HepG2 (cell line): ENCODE data around the gene INTS3. TPM values are rescaled to one million over a fixed set of nuclear protein-coding genes. Genes with fewer than 3 reads are reported as not detected.

Experiments
- DNMT1 ChIP-seq: sonication (generic); formaldehyde crosslinking; IDR thresholded peaks from 2 replicates; pipeline ENCODE4 v1.5.1; 2020; ENCODE audit warnings: mild to moderate bottlenecking, missing genetic modification reagents
- DPF2 ChIP-seq: sonication (generic); formaldehyde crosslinking; IDR thresholded peaks from 2 replicates; pipeline ENCODE4 v1.4.0; 2020; ENCODE audit warnings: mild to moderate bottlenecking, low read depth, missing genetic modification reagents, borderline replicate concordance
- HOXD1 ChIP-seq: sonication (generic); formaldehyde crosslinking; IDR thresholded peaks from 2 replicates; pipeline ENCODE4 v1.5.0; 2020; ENCODE audit warnings: missing genetic modification reagents
- IKZF4 ChIP-seq: sonication (generic); formaldehyde crosslinking; IDR thresholded peaks from 2 replicates; pipeline ENCODE4 v1.5.1; 2020; ENCODE audit warnings: borderline replicate concordance, mild to moderate bottlenecking, low read depth, missing genetic modification reagents; ENCODE audit errors: not compliant biosample characterization
- MTA1 ChIP-seq: sonication (generic); formaldehyde crosslinking; IDR thresholded peaks from 2 replicates; pipeline ENCODE4 v1.4.0; 2020; ENCODE audit warnings: missing genetic modification reagents, mild to moderate bottlenecking, borderline replicate concordance
- MYC ChIP-seq: sonication (generic); formaldehyde crosslinking; IDR thresholded peaks from 2 replicates; pipeline ENCODE4 v1.9.0; 2021; ENCODE audit warnings: missing genetic modification reagents, borderline replicate concordance
- NFE2L1 ChIP-seq: sonication (generic); formaldehyde crosslinking; IDR thresholded peaks from 2 replicates; pipeline ENCODE4 v1.4.0; 2020; ENCODE audit warnings: missing genetic modification reagents, mild to moderate bottlenecking, borderline replicate concordance
- NFYC ChIP-seq: IDR thresholded peaks from 2 replicates; pipeline ENCODE4 v1.6.1; 2016; ENCODE audit warnings: missing genetic modification reagents, missing compliant biosample characterization
- PHF5A ChIP-seq: IDR thresholded peaks from one replicate; pipeline ENCODE4 v1.6.1; 2018; ENCODE audit warnings: low read depth, missing genetic modification reagents; ENCODE audit not compliant: unreplicated experiment
- POLR2A ChIP-seq, 2 experiments: IDR thresholded peaks; 2 replicates each; pipeline ENCODE4 v1.6.1; 2011; ENCODE audit warnings: low read depth in 2 of 2, low read length in 2 of 2, mild to moderate bottlenecking in 1 of 2, moderate library complexity in 1 of 2; ENCODE audit not compliant: insufficient read depth in 1 of 2
- TAF1 ChIP-seq: sonication (generic); formaldehyde crosslinking; IDR thresholded peaks from 2 replicates; pipeline ENCODE4 v1.4.0; 2020; ENCODE audit warnings: missing genetic modification reagents
- TCF7 ChIP-seq: sonication (generic); IDR thresholded peaks from 2 replicates; pipeline ENCODE4 v1.6.1; 2016; ENCODE audit warnings: antibody characterized with exemption, low read depth
- ZBTB1 ChIP-seq: sonication (generic); formaldehyde crosslinking; IDR thresholded peaks from 2 replicates; pipeline ENCODE4 v1.4.0; 2020; ENCODE audit warnings: missing genetic modification reagents, borderline replicate concordance
- ZC3H13 ChIP-seq: sonication (generic); formaldehyde crosslinking; IDR thresholded peaks from 2 replicates; pipeline ENCODE4 v1.8.1; 2023; ENCODE audit warnings: mild to moderate bottlenecking, missing genetic modification reagents, moderate library complexity
- ZNF382 ChIP-seq: sonication (generic); formaldehyde crosslinking; IDR thresholded peaks from 2 replicates; pipeline ENCODE4 v1.5.0; 2020; ENCODE audit warnings: missing genetic modification reagents, mild to moderate bottlenecking, borderline replicate concordance
- ZNF841 ChIP-seq: sonication (generic); formaldehyde crosslinking; IDR thresholded peaks from 2 replicates; pipeline ENCODE4 v1.8.1; 2023; ENCODE audit warnings: missing genetic modification reagents, borderline replicate concordance
- polyA plus RNA-seq, 8 experiments: library from polyadenylated mRNA; depleted of rRNA in 3 of 8; stranded (reverse) in 7 of 8; unstranded in 1 of 8; fragments of >200 nt; fragmentation: Illumina TruSeq in 4 of 8; extraction: Trizol in 4 of 8; gene quantifications; 2 replicates each; pipeline versions ENCODE4 v1.2.1 to v1.2.3, GENCODE V29; 2011 to 2016; ENCODE audit warnings: low read depth in 4 of 8, missing spikeins in 1 of 8, mixed read lengths in 1 of 8; ENCODE audit not compliant: insufficient read depth in 1 of 8
- total RNA-seq, 5 experiments: library from RNA; depleted of rRNA; stranded (reverse); fragments of >200 nt; fragmentation: Illumina TruSeq; extraction: Trizol; gene quantifications; 2 replicates each; pipeline ENCODE4 v1.2.3, GENCODE V29; 2016; ENCODE audit warnings: low read depth in 1 of 5
- TF ChIP-seq, protein P1 (sequence below): sonication (generic); formaldehyde crosslinking; IDR thresholded peaks from 2 replicates; pipeline ENCODE4 v1.5.1; 2020; ENCODE audit warnings: missing genetic modification reagents, mild to moderate bottlenecking, borderline replicate concordance
- TF ChIP-seq, protein P2 (sequence below): sonication (generic); formaldehyde crosslinking; IDR thresholded peaks from 2 replicates; pipeline ENCODE4 v1.4.0; 2020; ENCODE audit warnings: missing genetic modification reagents
- TF ChIP-seq, protein P3 (sequence below): sonication (generic); formaldehyde crosslinking; IDR thresholded peaks from 2 replicates; pipeline ENCODE4 v1.4.0; 2020; ENCODE audit warnings: mild to moderate bottlenecking, missing genetic modification reagents, borderline replicate concordance
- TF ChIP-seq, protein P4 (sequence below): sonication (generic); formaldehyde crosslinking; conservative IDR thresholded peaks from 2 replicates; pipeline ENCODE4 v1.8.0; 2022; ENCODE audit warnings: low read depth, missing genetic modification reagents

The INTS3 gene
- total and polyA plus RNA-seq, 2 of the 13 experiments (the other 11 are each of a cell fraction or from before 2014, with no cell fraction given) = 17.2 to 27.2 TPM

DNA sequence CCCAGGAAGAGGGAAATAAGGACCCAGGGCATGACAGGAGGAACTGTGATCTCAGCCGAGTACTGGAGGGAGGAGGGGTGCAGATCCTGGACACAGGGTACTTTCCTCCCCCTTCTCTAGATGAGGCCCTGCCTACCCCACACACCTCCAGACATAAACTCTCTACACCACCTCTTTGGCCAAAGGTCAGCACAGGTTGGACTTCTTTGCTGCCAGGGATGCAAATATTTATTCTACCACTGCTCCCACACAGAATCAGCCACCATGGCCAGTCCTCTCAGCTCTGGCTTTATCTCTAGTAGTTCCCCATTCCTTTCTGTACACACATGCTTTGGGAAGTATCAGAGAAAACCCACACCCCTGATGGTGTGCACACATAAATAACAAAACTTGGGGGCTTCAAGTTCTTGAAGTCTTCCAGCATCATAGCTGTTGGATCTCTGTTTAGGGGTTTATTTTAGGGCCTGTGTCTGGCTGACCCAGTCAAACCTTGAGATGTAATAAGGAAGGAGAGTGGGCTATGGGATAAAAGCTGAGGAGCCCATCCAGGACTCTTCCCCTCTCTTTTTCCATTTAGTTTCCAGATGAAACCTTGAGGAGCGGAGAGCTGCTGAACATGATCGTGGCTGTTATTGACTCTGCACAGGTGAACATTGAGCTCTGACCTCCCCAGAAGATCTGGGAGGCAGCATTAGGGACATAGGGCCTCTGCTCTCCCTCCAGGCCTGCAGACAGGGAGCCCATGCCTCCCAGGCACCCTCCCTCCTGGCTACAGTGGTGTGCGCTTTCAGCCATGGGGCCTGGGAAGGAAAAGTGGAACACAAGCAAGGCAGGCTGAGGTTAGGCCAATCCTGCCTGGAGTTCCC lies 40.7 kb downstream of the INTS3 start (continued):
- TF ChIP-seq, protein P1, sequence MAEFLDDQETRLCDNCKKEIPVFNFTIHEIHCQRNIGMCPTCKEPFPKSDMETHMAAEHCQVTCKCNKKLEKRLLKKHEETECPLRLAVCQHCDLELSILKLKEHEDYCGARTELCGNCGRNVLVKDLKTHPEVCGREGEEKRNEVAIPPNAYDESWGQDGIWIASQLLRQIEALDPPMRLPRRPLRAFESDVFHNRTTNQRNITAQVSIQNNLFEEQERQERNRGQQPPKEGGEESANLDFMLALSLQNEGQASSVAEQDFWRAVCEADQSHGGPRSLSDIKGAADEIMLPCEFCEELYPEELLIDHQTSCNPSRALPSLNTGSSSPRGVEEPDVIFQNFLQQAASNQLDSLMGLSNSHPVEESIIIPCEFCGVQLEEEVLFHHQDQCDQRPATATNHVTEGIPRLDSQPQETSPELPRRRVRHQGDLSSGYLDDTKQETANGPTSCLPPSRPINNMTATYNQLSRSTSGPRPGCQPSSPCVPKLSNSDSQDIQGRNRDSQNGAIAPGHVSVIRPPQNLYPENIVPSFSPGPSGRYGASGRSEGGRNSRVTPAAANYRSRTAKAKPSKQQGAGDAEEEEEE (CRISPR knock-in tag) = no peak
- TF ChIP-seq ZC3H13 (CRISPR knock-in tag) = no peak
- TF ChIP-seq NFE2L1 (CRISPR knock-in tag) = no peak
- no peak for TF ChIP-seq IKZF4 (CRISPR knock-in tag)
- peak; percentile 75; the same call in 1 of the 2 replicates for TF ChIP-seq DPF2
- TF ChIP-seq, protein P2, sequence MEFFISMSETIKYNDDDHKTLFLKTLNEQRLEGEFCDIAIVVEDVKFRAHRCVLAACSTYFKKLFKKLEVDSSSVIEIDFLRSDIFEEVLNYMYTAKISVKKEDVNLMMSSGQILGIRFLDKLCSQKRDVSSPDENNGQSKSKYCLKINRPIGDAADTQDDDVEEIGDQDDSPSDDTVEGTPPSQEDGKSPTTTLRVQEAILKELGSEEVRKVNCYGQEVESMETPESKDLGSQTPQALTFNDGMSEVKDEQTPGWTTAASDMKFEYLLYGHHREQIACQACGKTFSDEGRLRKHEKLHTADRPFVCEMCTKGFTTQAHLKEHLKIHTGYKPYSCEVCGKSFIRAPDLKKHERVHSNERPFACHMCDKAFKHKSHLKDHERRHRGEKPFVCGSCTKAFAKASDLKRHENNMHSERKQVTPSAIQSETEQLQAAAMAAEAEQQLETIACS (CRISPR knock-in tag) = no peak
- TF ChIP-seq PHF5A (CRISPR knock-in tag) = no peak
- TF ChIP-seq HOXD1 (CRISPR knock-in tag) = no peak
- no peak for TF ChIP-seq ZBTB1
- peak; percentile 51; the same call in 1 of the 2 replicates for TF ChIP-seq MYC (CRISPR knock-in tag)
- no peak; the same call in 1 of the 2 replicates for TF ChIP-seq MTA1 (CRISPR knock-in tag)
- TF ChIP-seq, protein P3, sequence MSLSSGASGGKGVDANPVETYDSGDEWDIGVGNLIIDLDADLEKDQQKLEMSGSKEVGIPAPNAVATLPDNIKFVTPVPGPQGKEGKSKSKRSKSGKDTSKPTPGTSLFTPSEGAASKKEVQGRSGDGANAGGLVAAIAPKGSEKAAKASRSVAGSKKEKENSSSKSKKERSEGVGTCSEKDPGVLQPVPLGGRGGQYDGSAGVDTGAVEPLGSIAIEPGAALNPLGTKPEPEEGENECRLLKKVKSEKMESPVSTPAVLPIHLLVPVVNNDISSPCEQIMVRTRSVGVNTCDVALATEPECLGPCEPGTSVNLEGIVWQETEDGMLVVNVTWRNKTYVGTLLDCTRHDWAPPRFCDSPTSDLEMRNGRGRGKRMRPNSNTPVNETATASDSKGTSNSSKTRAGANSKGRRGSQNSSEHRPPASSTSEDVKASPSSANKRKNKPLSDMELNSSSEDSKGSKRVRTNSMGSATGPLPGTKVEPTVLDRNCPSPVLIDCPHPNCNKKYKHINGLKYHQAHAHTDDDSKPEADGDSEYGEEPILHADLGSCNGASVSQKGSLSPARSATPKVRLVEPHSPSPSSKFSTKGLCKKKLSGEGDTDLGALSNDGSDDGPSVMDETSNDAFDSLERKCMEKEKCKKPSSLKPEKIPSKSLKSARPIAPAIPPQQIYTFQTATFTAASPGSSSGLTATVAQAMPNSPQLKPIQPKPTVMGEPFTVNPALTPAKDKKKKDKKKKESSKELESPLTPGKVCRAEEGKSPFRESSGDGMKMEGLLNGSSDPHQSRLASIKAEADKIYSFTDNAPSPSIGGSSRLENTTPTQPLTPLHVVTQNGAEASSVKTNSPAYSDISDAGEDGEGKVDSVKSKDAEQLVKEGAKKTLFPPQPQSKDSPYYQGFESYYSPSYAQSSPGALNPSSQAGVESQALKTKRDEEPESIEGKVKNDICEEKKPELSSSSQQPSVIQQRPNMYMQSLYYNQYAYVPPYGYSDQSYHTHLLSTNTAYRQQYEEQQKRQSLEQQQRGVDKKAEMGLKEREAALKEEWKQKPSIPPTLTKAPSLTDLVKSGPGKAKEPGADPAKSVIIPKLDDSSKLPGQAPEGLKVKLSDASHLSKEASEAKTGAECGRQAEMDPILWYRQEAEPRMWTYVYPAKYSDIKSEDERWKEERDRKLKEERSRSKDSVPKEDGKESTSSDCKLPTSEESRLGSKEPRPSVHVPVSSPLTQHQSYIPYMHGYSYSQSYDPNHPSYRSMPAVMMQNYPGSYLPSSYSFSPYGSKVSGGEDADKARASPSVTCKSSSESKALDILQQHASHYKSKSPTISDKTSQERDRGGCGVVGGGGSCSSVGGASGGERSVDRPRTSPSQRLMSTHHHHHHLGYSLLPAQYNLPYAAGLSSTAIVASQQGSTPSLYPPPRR (CRISPR knock-in tag) = peak; percentile 39; the same call in 1 of the 2 replicates
- TF ChIP-seq, protein P4, sequence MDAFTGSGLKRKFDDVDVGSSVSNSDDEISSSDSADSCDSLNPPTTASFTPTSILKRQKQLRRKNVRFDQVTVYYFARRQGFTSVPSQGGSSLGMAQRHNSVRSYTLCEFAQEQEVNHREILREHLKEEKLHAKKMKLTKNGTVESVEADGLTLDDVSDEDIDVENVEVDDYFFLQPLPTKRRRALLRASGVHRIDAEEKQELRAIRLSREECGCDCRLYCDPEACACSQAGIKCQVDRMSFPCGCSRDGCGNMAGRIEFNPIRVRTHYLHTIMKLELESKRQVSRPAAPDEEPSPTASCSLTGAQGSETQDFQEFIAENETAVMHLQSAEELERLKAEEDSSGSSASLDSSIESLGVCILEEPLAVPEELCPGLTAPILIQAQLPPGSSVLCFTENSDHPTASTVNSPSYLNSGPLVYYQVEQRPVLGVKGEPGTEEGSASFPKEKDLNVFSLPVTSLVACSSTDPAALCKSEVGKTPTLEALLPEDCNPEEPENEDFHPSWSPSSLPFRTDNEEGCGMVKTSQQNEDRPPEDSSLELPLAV (CRISPR knock-in tag) = no peak
- TF ChIP-seq ZNF841 (CRISPR knock-in tag) = no peak
- TF ChIP-seq POLR2A (IDR thresholded peaks at IDR 0.05; ENCODE audit: insufficient read depth in 1 of 2, low read depth in 2 of 2, low read length in 2 of 2) = peak in 1 of 2 experiments; percentile 35; a peak in 1 of 4 replicates
- no peak for TF ChIP-seq TAF1 (CRISPR knock-in tag)
- TF ChIP-seq TCF7 = no peak
- TF ChIP-seq DNMT1 (CRISPR knock-in tag) = no peak
- no peak for TF ChIP-seq NFYC (CRISPR knock-in tag)
- no peak for TF ChIP-seq ZNF382 (CRISPR knock-in tag)
